Endothelial cell of umbilical vein (primary cell): ENCODE data around the gene LCAT. TPM values are rescaled to one million over a fixed set of nuclear protein-coding genes. Genes with fewer than 3 reads are reported as not detected.

Source experiments
- BruUV-seq: library from RNA; stranded (reverse); fragments of 400-500 nt; replicated peaks from 2 replicates; lab custom pipeline; 2021; lab: Mats Ljungman, UMichigan
- CTCF ChIA-PET: fragments of 300-600, 350-600 bp; sonication (Branson Sonifier 250); formaldehyde crosslinking; loops from one replicate; lab custom pipeline; 2021; ENCODE audit warnings: antibody characterized with exemption, inconsistent platforms; lab: Charles Lee
- POLR2A ChIA-PET: fragments of 300-600, 350-600 bp; sonication (Branson Sonifier 250); formaldehyde crosslinking; loops from one replicate; lab custom pipeline; 2021; ENCODE audit warnings: antibody characterized with exemption, inconsistent platforms; lab: Charles Lee
- DNase-seq: peaks from one replicate; pipeline ENCODE4 v3.0.0-alpha.2; 2011; ENCODE audit warnings: low read depth, low spot score
- FAIRE-seq: peaks from 2 replicates; lab custom pipeline; 2011; peaks lifted over from hg19 to GRCh38; lab: Jason Lieb, UNC
- H2AFZ ChIP-seq: 2 replicates; pipeline ENCODE4 v1.6.0; 2012; ENCODE audit warnings: low read depth, low read length, control low read depth, inconsistent platforms
- H3K27ac ChIP-seq: 2 replicates; pipeline ENCODE4 v1.5.1; 2011; ENCODE audit warnings: low read depth, mild to moderate bottlenecking, control low read depth, low read length, moderate library complexity; ENCODE audit not compliant: insufficient read depth
- H3K27me3 ChIP-seq, 2 experiments: 2 replicates each; pipeline versions ENCODE4 v1.6.0 to v1.6.1; 2011; ENCODE audit warnings: low read length in 2 of 2, mixed read lengths in 1 of 2; ENCODE audit not compliant: control insufficient read depth in 2 of 2, insufficient read depth in 2 of 2
- H3K36me3 ChIP-seq, 2 experiments: 2 replicates in 1 of 2; 3 replicates in 1 of 2; pipeline ENCODE4 v1.5.1; 2011; ENCODE audit warnings: low read length in 2 of 2, mild to moderate bottlenecking in 1 of 2, moderate library complexity in 1 of 2; ENCODE audit not compliant: control insufficient read depth in 2 of 2, insufficient read depth in 2 of 2; ENCODE audit errors: extremely low read depth in 1 of 2
- H3K4me1 ChIP-seq: 3 replicates; pipeline ENCODE4 v1.5.1; 2011; ENCODE audit warnings: mild to moderate bottlenecking, low read length; ENCODE audit not compliant: control insufficient read depth, insufficient read depth; ENCODE audit errors: extremely low read depth
- H3K4me2 ChIP-seq: 2 replicates; pipeline ENCODE4 v1.6.1; 2011; ENCODE audit warnings: low read length, control low read depth, mixed read lengths; ENCODE audit not compliant: insufficient read depth
- H3K4me3 ChIP-seq, 3 experiments: fragments of 200-600 bp in 1 of 3; sonication (generic), shearing (Covaris generic) in 1 of 3; replicated peaks in 1 of 3; 2 replicates each; pipeline ENCODE4 v1.5.1; 2011 to 2016; ENCODE audit warnings: control low read depth in 3 of 3, low read length in 3 of 3, mild to moderate bottlenecking in 2 of 3, inconsistent platforms in 1 of 3, low read depth in 1 of 3, moderate library complexity in 1 of 3; ENCODE audit not compliant: insufficient read depth in 1 of 3
- H3K79me2 ChIP-seq: 2 replicates; pipeline ENCODE4 v1.6.0; 2012; ENCODE audit warnings: low read length, inconsistent platforms; ENCODE audit not compliant: control insufficient read depth, insufficient read depth
- H3K9ac ChIP-seq: replicated peaks from 2 replicates; pipeline ENCODE3; 2011; ENCODE audit warnings: low read length, control low read depth; ENCODE audit not compliant: insufficient read depth; ENCODE audit errors: extremely low read depth
- H3K9me1 ChIP-seq: replicated peaks from 3 replicates; pipeline ENCODE4 v1.6.0; 2011; ENCODE audit warnings: mild to moderate bottlenecking, low read length; ENCODE audit not compliant: control insufficient read depth, insufficient read depth; ENCODE audit errors: extremely low read depth
- H3K9me3 ChIP-seq: replicated peaks from 2 replicates; pipeline ENCODE4 v1.5.1; 2012; ENCODE audit warnings: low read length, inconsistent platforms; ENCODE audit not compliant: control insufficient read depth, insufficient read depth
- H4K20me1 ChIP-seq: replicated peaks from 2 replicates; pipeline ENCODE3; 2011; ENCODE audit warnings: mild to moderate bottlenecking, low read length; ENCODE audit not compliant: control insufficient read depth, insufficient read depth; ENCODE audit errors: extremely low read depth
- EZH2 ChIP-seq: IDR thresholded peaks from 2 replicates; pipeline ENCODE4 v1.6.1; 2012; ENCODE audit warnings: borderline replicate concordance, low read depth, mild to moderate bottlenecking, moderate library complexity, low read length, inconsistent platforms; ENCODE audit not compliant: severe bottlenecking
- MYC ChIP-seq: IDR thresholded peaks from one replicate; pipeline ENCODE4 v1.6.1; 2011; ENCODE audit warnings: mild to moderate bottlenecking, low read depth, low read length
- POLR2A ChIP-seq: IDR thresholded peaks from 2 replicates; pipeline ENCODE4 v1.6.1; 2012; ENCODE audit warnings: low read depth, mild to moderate bottlenecking, control low read depth, low read length
- POLR2AphosphoS5 ChIP-seq: IDR thresholded peaks from 2 replicates; pipeline ENCODE4 v1.6.1; 2012; ENCODE audit warnings: low read depth, mild to moderate bottlenecking, control low read depth, low read length, moderate library complexity; ENCODE audit not compliant: insufficient read depth
- dilution Hi-C: fragments of 300-500 bp; cut with MboI; formaldehyde crosslinking; loops from one replicate; pipeline ENCODE4 v1.15.0; 2019; ENCODE audit warnings: low sequenced_read_pairs; ENCODE audit not compliant: extremely low pct_ligation_motif_present
- intact Hi-C: fragments of 100-400 bp; cut with micrococcal nuclease; formaldehyde crosslinking; loops from one replicate; pipeline ENCODE4 v1.10.0; 2022
- polyA plus RNA-seq, 4 experiments: library from polyadenylated mRNA; depleted of rRNA in 3 of 4; stranded (reverse) in 3 of 4; unstranded in 1 of 4; fragments of >200 nt; gene quantifications; 2 replicates each; pipeline versions ENCODE4 v1.2.1 to v1.2.3, GENCODE V29; 2011 to 2012; ENCODE audit warnings: missing spikeins in 1 of 4
- total RNA-seq: library from RNA; stranded (reverse); gene quantifications from 2 replicates; pipeline ENCODE4 v1.2.3, GENCODE V29; 2021
- TF ChIP-seq, protein P1 (sequence below), 2 donors: IDR thresholded peaks; 1 replicate in 1 of 2; 2 replicates in 1 of 2; pipeline ENCODE4 v1.5.1; 2011; ENCODE audit warnings: low read length in 2 of 2, mild to moderate bottlenecking in 2 of 2, moderate library complexity in 2 of 2, control low read depth in 1 of 2, inconsistent platforms in 1 of 2, low read depth in 1 of 2; ENCODE audit not compliant: insufficient read depth in 1 of 2; ENCODE audit errors: extremely low read depth in 1 of 2

The LCAT gene
- total and polyA plus RNA-seq, 2 donors (not counting 3 experiments of a cell fraction or from before 2014, with no cell fraction given): 22.6 to 46.1 TPM

- Histone ChIP-seq H3K36me3 (peaks cover 31 to 84% of the 10 kb centered on the region in 2 experiments), H3K79me2 (no peaks in the 10 kb centered on the region), H2AFZ (no peak overlapping the region), H4K20me1 (no peaks in the 10 kb centered on the region), H3K9me3 (no peaks in the 10 kb centered on the region), H3K27ac (no peak overlapping the region), H3K4me2 (no peak overlapping the region), H3K27me3 (no peaks in the 10 kb centered on the region), H3K4me3 (no peak overlapping the region), H3K4me1 (no peaks in the 10 kb centered on the region), H3K9ac (no peak overlapping the region), H3K9me1 (no peaks in the 10 kb centered on the region)
- no peak for TF ChIP-seq MYC
- TF ChIP-seq POLR2A: no peak
- no peak for TF ChIP-seq EZH2
- TF ChIP-seq, protein P1, sequence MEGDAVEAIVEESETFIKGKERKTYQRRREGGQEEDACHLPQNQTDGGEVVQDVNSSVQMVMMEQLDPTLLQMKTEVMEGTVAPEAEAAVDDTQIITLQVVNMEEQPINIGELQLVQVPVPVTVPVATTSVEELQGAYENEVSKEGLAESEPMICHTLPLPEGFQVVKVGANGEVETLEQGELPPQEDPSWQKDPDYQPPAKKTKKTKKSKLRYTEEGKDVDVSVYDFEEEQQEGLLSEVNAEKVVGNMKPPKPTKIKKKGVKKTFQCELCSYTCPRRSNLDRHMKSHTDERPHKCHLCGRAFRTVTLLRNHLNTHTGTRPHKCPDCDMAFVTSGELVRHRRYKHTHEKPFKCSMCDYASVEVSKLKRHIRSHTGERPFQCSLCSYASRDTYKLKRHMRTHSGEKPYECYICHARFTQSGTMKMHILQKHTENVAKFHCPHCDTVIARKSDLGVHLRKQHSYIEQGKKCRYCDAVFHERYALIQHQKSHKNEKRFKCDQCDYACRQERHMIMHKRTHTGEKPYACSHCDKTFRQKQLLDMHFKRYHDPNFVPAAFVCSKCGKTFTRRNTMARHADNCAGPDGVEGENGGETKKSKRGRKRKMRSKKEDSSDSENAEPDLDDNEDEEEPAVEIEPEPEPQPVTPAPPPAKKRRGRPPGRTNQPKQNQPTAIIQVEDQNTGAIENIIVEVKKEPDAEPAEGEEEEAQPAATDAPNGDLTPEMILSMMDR (IDR thresholded peaks at IDR 0.05; ENCODE audit: extremely low read depth in 1 of 2, insufficient read depth in 1 of 2, low read depth in 1 of 2, low read length in 2 of 2): no peak
- dilution Hi-C loops: no loop called here
- BruUV-seq: no TSS peak
- CTCF ChIA-PET: no interaction called here
- no peak for FAIRE-seq
- POLR2A ChIA-PET: no interaction called here
- intact Hi-C loops: no loop called here
- no peak for DNase-seq
These were observed 4.1 kb upstream of the LCAT start for GRCh38 chr16:67948015-67948414.

DNA sequence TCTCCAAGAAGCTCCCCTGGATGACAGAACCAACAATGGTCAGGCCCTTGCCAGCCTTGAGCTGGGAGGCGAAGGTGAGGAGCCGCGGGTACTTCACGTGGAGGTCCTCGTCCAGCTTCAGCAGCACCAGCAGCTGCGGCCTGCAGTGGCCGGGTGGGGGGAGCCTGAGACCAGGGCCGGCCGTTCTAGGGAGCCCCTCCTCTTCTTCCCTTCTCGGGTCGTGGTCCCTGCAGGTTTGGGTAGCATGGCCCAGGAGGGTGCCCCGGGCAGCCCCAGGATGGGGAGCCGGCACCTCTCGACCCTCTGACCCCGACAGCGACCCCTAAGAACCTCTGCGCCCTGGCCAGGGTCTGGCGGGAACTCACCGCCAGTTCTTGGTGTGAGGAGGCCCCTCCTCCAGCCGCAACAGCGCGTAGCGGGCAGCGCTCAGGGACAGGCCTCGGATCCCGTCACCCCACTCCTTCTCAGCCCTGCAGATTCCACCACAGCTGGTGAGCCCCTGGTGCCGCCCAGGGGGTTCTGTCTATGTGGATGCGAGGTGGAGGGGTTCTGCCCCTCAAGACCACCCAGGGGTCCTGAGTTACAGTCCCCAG lies 3.1 kb upstream of the LCAT start:
- Histone ChIP-seq H3K27ac (no peak overlapping the region), H3K9ac (no peak overlapping the region), H4K20me1 (no peaks in the 10 kb centered on the region), H3K27me3 (no peaks in the 10 kb centered on the region), H3K36me3 (peaks cover 30 to 90% of the 10 kb centered on the region in 2 experiments), H3K9me3 (no peaks in the 10 kb centered on the region), H2AFZ (no peak overlapping the region), H3K9me1 (no peaks in the 10 kb centered on the region), H3K79me2 (no peaks in the 10 kb centered on the region), H3K4me3 (no peak overlapping the region), H3K4me1 (no peaks in the 10 kb centered on the region), H3K4me2 (no peak overlapping the region)
- CTCF ChIA-PET: interaction anchor here (1.0 to 1.5 kb wide), 5 partner anchors 64 to 426 kb away, joined by 3 to 6 read pairs (median 4); no protein-coding TSS in a partner anchor
- POLR2A ChIA-PET: no interaction called here
- no peak for TF ChIP-seq POLR2AphosphoS5
- BruUV-seq: no TSS peak
- DNase-seq: no peak
- dilution Hi-C loops (no loop called here), intact Hi-C loops (no loop called here)
- no peak for FAIRE-seq
